Tibial nerve (tissue), 4 donors: ENCODE results near the gene ETNK2. TPM values are rescaled to one million over a fixed set of nuclear protein-coding genes. Genes with fewer than 3 reads are reported as not detected.

Source experiments
- DNase-seq, 2 donors: peaks; one replicate each; pipeline ENCODE4 v3.0.0-alpha.2; 2019; ENCODE audit warnings: low spot score in 2 of 2
- H3K27ac ChIP-seq, 4 donors: fragments of 200-600 bp; sonication (generic) in 3 of 4; one replicate each; pipeline ENCODE4 v1.5.1; 2017 to 2019; ENCODE audit warnings: mild to moderate bottlenecking in 1 of 4
- H3K27me3 ChIP-seq, 2 donors: fragments of 200-600 bp; sonication (generic) in 1 of 2; one replicate each; pipeline versions ENCODE4 v1.5.1 to v1.6.0; 2017 to 2019
- H3K36me3 ChIP-seq, 3 donors: fragments of 200-600 bp; sonication (generic); one replicate each; pipeline ENCODE4 v1.5.1; 2018 to 2019
- H3K4me1 ChIP-seq, 4 donors: fragments of 200-600 bp; sonication (generic) in 3 of 4; one replicate each; pipeline ENCODE4 v1.5.1; 2017 to 2019
- H3K4me3 ChIP-seq, 4 donors: fragments of 200-600 bp; sonication (generic) in 3 of 4; one replicate each; pipeline ENCODE4 v1.5.1; 2017 to 2019; ENCODE audit warnings: mild to moderate bottlenecking in 1 of 4, moderate library complexity in 1 of 4
- H3K9me3 ChIP-seq, 4 donors: fragments of 200-600 bp; sonication (generic) in 3 of 4; one replicate each; pipeline ENCODE4 v1.5.1; 2017 to 2019
- EP300 ChIP-seq, 2 donors: sonication (generic); formaldehyde crosslinking; IDR thresholded peaks; one replicate each; pipeline ENCODE4 v1.6.1; 2017; ENCODE audit warnings: antibody characterized with exemption in 2 of 2, mild to moderate bottlenecking in 1 of 2
- POLR2A ChIP-seq, 2 donors: fragments of 450-650 bp; IDR thresholded peaks; one replicate each; pipeline ENCODE4 v1.6.1; 2017; ENCODE audit warnings: antibody characterized with exemption in 2 of 2, mild to moderate bottlenecking in 2 of 2, moderate library complexity in 2 of 2
- WGBS, 2 donors: methylation state at CpG; one replicate each; pipeline ENCODE4 v1.1.5; 2018; 5-methylcytosine and 5-hydroxymethylcytosine counted together
- total RNA-seq, 4 donors: library from RNA; depleted of rRNA; stranded (reverse); fragments of >200 nt; gene quantifications; one replicate each; pipeline ENCODE4 v1.1.0, GENCODE V29; 2016
- TF ChIP-seq, protein P1 (sequence below), 5 experiments: fragments of 200-600 bp in 3 of 5; fragments of 450-650 bp in 2 of 5; sonication (generic) in 3 of 5; IDR thresholded peaks; one replicate each; pipeline ENCODE4 v1.5.1; 2016 to 2019; ENCODE audit warnings: antibody characterized with exemption in 5 of 5, mild to moderate bottlenecking in 3 of 5, moderate library complexity in 2 of 5

ETNK2 gene
- total RNA-seq, 4 donors from 2014 or later = 24.6 to 95.2 (median 67.8) TPM

DNA sequence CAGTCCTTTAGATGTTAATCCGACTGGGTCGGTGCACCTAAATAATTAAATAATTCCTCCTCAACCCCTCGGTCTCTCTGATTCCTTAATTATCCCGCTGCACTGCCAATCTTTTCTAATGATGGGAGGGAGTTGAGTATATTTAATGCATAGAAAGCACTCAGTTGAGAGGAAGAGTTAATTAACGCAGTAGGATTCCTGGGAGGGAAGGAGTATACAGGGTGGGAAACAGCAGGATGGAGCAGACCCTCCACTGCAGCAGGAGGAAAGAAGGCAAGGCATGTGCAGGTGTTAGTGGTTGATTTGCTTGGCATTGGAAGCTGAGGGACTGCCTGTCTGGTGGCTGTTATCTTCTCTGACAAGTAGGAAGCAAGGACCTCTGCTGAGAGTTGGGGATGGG is 24.2 kb upstream of the ETNK2 start:
- 80 to 82% methylated on average over 5 of the region's 5 CpGs for WGBS, 2 donors
- DNase-seq = no peak
- no peak overlapping the region for H3K27ac ChIP-seq
- H3K27me3 ChIP-seq = peaks cover 0 to 30% of the 10 kb centered on the region in 2 donors
- no peaks in the 10 kb centered on the region for H3K36me3 ChIP-seq
- TF ChIP-seq POLR2A (IDR thresholded peaks at IDR 0.05) = no peak
- TF ChIP-seq, protein P1, sequence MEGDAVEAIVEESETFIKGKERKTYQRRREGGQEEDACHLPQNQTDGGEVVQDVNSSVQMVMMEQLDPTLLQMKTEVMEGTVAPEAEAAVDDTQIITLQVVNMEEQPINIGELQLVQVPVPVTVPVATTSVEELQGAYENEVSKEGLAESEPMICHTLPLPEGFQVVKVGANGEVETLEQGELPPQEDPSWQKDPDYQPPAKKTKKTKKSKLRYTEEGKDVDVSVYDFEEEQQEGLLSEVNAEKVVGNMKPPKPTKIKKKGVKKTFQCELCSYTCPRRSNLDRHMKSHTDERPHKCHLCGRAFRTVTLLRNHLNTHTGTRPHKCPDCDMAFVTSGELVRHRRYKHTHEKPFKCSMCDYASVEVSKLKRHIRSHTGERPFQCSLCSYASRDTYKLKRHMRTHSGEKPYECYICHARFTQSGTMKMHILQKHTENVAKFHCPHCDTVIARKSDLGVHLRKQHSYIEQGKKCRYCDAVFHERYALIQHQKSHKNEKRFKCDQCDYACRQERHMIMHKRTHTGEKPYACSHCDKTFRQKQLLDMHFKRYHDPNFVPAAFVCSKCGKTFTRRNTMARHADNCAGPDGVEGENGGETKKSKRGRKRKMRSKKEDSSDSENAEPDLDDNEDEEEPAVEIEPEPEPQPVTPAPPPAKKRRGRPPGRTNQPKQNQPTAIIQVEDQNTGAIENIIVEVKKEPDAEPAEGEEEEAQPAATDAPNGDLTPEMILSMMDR (IDR thresholded peaks at IDR 0.05) = no peak
- no peak for TF ChIP-seq EP300 (IDR thresholded peaks at IDR 0.05)
- H3K4me1 ChIP-seq = no peaks in the 10 kb centered on the region
- no peak overlapping the region for H3K4me3 ChIP-seq
- no peaks in the 10 kb centered on the region for H3K9me3 ChIP-seq

DNA sequence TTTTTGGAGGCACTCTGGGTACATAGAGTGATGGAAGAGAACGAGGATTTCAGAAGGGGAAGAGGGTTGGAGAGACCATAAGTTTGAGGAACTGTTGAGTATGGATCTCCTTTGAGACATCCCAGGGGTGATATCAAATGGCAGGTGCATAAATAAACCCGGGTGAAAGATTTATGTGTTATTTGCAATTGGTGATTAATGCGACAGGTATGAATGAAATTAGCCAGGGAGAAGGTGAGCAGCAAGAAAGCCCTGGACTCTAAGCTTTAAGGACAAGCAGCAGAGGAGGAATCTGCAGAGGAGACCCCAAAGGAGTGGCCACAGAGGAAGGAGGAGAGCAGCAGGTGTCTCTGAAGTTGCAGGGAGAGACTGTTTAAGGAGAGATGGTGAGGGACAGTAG is 23.1 kb upstream of the ETNK2 start:
- H3K36me3 ChIP-seq = no peaks in the 10 kb centered on the region
- H3K9me3 ChIP-seq = peaks cover 0 to 10% (median 2%) of the 10 kb centered on the region in 4 donors
- TF ChIP-seq POLR2A (IDR thresholded peaks at IDR 0.05) = no peak
- no peak for TF ChIP-seq EP300 (IDR thresholded peaks at IDR 0.05)
- TF ChIP-seq, protein P1 (IDR thresholded peaks at IDR 0.05) = no peak
- H3K27ac ChIP-seq = no peak overlapping the region
- WGBS, 2 donors = 67 to 77% methylated on average over 3 of the region's 3 CpGs
- H3K4me3 ChIP-seq = no peak overlapping the region
- H3K27me3 ChIP-seq = peaks cover 0 to 30% of the 10 kb centered on the region in 2 donors
- no peak for DNase-seq
- no peaks in the 10 kb centered on the region for H3K4me1 ChIP-seq

DNA sequence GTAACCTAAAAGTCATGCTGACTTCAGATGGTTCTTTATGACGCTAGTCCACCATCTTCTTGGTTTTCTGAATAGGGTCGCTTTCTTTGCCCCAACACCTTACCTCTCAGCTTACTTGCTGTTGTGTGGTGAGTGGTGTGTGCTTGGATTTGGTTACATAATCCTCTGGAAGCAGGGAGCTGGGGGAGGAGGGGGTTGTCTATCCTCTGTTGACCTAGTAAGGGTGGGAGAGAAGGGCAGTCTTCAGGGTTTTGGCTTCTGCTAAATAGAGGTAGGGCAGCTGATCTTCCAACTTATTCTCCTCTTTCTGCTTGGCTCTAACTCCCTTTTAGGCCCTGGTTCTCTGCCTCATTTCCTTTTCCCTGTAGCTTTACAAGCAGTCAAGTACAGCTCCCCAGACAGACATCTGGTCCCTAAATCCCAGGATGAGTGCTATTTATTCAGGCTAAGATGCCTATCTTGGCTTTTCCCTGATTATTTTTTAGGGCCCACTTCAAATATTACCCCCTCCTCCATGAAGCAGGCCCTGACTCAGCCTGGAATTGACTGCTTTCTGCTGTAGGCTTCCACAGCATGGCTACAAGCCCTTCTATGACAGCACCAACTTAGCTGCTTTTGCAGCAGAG is 20.7 kb upstream of the ETNK2 start:
- Histone ChIP-seq H3K9me3 (peaks cover 0 to 25% (median 6%) of the 10 kb centered on the region in 4 donors), H3K27me3 (peaks cover 0 to 14% of the 10 kb centered on the region in 2 donors), H3K4me3 (no peak overlapping the region), H3K36me3 (no peaks in the 10 kb centered on the region), H3K4me1 (no peaks in the 10 kb centered on the region), H3K27ac (no peak overlapping the region)
- no peak for DNase-seq
- WGBS, 2 donors = 86 to 95% methylated on average over 2 of the region's 2 CpGs
- TF ChIP-seq POLR2A (IDR thresholded peaks at IDR 0.05) (no peak), EP300 (IDR thresholded peaks at IDR 0.05) (no peak)
- TF ChIP-seq, protein P1 (IDR thresholded peaks at IDR 0.05) = no peak

DNA sequence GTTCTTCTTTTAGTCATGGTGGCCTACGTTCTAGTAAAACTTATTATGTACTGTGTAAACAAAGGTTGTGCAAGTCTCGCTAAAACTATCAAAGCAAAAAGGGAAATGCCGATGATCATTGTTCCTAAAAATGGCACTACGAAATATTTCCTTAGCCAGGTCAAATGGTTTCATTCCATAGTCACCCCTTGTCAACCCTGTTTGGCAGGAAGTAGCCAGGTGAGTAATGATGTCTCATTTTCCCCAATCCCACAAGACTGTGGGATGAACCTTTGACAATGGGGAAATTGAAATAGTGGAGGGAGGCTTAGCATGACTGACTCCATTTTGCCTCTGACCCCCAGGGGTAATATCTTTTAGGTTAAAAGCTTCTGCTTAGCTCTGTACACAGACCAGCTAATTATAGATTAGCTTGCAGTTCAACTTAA is 19.9 kb upstream of the ETNK2 start:
- Histone ChIP-seq H3K4me3 (no peak overlapping the region), H3K4me1 (no peaks in the 10 kb centered on the region), H3K36me3 (no peaks in the 10 kb centered on the region), H3K27me3 (peaks cover 0 to 13% of the 10 kb centered on the region in 2 donors), H3K9me3 (peaks cover 0 to 25% (median 6%) of the 10 kb centered on the region in 4 donors), H3K27ac (no peak overlapping the region)
- DNase-seq = no peak
- no peak for TF ChIP-seq POLR2A (IDR thresholded peaks at IDR 0.05)
- TF ChIP-seq, protein P1 (IDR thresholded peaks at IDR 0.05) = no peak
- WGBS, 2 donors = 51 to 59% methylated on average over 4 of the region's 4 CpGs

DNA sequence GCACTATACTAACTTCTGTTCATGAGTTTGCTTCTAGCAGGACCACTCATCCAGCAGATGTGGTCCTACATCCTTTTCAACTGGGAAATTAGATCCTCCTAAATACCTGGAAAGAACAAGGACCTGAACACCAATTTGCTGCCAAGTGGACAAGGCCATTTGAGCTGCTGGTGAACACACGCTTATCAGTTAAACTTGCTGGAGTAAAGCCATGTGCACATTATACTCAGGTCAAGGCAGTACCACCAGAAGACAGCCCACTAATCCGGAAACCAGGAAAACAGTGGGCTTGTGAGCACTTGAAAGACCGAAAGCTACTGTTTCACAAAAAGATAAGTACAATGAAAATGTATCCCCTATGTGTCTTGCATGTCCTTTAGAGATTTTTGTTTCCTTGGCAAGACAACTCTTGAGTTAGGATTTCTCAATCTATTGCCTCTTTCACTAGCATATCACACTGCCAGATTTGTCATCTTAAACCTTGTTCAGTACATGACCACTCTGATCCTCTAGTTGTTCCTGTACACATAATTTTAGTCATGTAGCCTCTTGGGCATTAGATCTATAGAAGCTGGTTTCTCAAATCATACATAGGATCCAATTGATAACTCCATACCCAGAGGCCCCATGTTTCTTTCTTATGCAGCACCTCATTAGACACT is 18.8 kb upstream of the ETNK2 start:
- Histone ChIP-seq H3K4me1 (no peaks in the 10 kb centered on the region), H3K36me3 (no peaks in the 10 kb centered on the region), H3K4me3 (no peak overlapping the region), H3K27me3 (peaks cover 0 to 15% of the 10 kb centered on the region in 2 donors), H3K27ac (no peak overlapping the region), H3K9me3 (peaks cover 0 to 25% (median 6%) of the 10 kb centered on the region in 4 donors)
- TF ChIP-seq, protein P1 (IDR thresholded peaks at IDR 0.05) = no peak
- TF ChIP-seq EP300 (IDR thresholded peaks at IDR 0.05) (no peak), POLR2A (IDR thresholded peaks at IDR 0.05) (no peak)
- 93% methylated on average over 3 of the region's 3 CpGs for WGBS, 2 donors
- DNase-seq = no peak
